Suprapubic skin (tissue), 4 donors: Measurements from ENCODE around the gene DLX2.

Source experiments
- POLR2A ChIP-seq, 2 donors: fragments of 450-650 bp; IDR thresholded peaks; one replicate each; pipeline ENCODE4 v1.6.1; 2017; ENCODE audit warnings: antibody characterized with exemption in 2 of 2, mild to moderate bottlenecking in 2 of 2, moderate library complexity in 2 of 2
- POLR2AphosphoS5 ChIP-seq, 3 donors: sonication (generic); formaldehyde crosslinking; IDR thresholded peaks; one replicate each; pipeline ENCODE4 v1.6.1; 2017; ENCODE audit warnings: antibody characterized with exemption in 3 of 3
- TF ChIP-seq, protein P1 (sequence below), 2 donors: fragments of 200-600 bp in 1 of 2; fragments of 450-650 bp in 1 of 2; sonication (generic) in 1 of 2; IDR thresholded peaks; one replicate each; pipeline ENCODE4 v1.5.1; 2016 to 2019; ENCODE audit warnings: antibody characterized with exemption in 2 of 2, mild to moderate bottlenecking in 1 of 2, moderate library complexity in 1 of 2

- TF ChIP-seq, protein P1, sequence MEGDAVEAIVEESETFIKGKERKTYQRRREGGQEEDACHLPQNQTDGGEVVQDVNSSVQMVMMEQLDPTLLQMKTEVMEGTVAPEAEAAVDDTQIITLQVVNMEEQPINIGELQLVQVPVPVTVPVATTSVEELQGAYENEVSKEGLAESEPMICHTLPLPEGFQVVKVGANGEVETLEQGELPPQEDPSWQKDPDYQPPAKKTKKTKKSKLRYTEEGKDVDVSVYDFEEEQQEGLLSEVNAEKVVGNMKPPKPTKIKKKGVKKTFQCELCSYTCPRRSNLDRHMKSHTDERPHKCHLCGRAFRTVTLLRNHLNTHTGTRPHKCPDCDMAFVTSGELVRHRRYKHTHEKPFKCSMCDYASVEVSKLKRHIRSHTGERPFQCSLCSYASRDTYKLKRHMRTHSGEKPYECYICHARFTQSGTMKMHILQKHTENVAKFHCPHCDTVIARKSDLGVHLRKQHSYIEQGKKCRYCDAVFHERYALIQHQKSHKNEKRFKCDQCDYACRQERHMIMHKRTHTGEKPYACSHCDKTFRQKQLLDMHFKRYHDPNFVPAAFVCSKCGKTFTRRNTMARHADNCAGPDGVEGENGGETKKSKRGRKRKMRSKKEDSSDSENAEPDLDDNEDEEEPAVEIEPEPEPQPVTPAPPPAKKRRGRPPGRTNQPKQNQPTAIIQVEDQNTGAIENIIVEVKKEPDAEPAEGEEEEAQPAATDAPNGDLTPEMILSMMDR (IDR thresholded peaks at IDR 0.05): no peak
- no peak for TF ChIP-seq POLR2A (IDR thresholded peaks at IDR 0.05)
- no peak for TF ChIP-seq POLR2AphosphoS5 (IDR thresholded peaks at IDR 0.05)
Measured at GRCh38 chr2:172119089-172119488, 16.4 kb upstream of the DLX2 start.
